Progenitor cell of endocrine pancreas (in vitro differentiated cells): ENCODE results near the gene DMRTB1. TPM values are rescaled to one million over a fixed set of nuclear protein-coding genes. Genes with fewer than 3 reads are reported as not detected.

ENCODE experiments used
- DNase-seq: peaks from one replicate; pipeline ENCODE4 v3.0.0; 2021; ENCODE audit warnings: low spot score; ENCODE audit not compliant: unreplicated experiment
- H3K27ac Mint-ChIP-seq: 2 replicates; pipeline ENCODE4 v1.8.0; 2021; ENCODE audit warnings: mild to moderate bottlenecking, moderate library complexity, mixed read lengths
- H3K27me3 Mint-ChIP-seq: 2 replicates; pipeline ENCODE4 v1.8.0; 2021; ENCODE audit warnings: mixed read lengths
- H3K36me3 Mint-ChIP-seq: 2 replicates; pipeline ENCODE4 v1.8.0; 2022; ENCODE audit warnings: mixed read lengths; ENCODE audit not compliant: insufficient read depth
- H3K4me1 Mint-ChIP-seq: 2 replicates; pipeline ENCODE4 v1.8.0; 2021; ENCODE audit warnings: low read depth, mixed read lengths
- H3K4me3 Mint-ChIP-seq: 2 replicates; pipeline ENCODE4 v1.8.0; 2021; ENCODE audit warnings: low read depth, mild to moderate bottlenecking, moderate library complexity, mixed read lengths
- H3K9me3 Mint-ChIP-seq: 2 replicates; pipeline ENCODE4 v1.8.0; 2021; ENCODE audit warnings: low read depth, mixed read lengths
- CTCF ChIP-seq: fragments of 200-600 bp; sonication (generic); IDR thresholded peaks from one replicate; pipeline ENCODE4 v1.5.0; 2021; ENCODE audit warnings: antibody characterized with exemption, mild to moderate bottlenecking; ENCODE audit not compliant: unreplicated experiment
- total RNA-seq: library from RNA; stranded (reverse); gene quantifications from 2 replicates; pipeline ENCODE4 v1.2.1, GENCODE V29; 2021

The DMRTB1 gene
- total RNA-seq, 1 donor from 2014 or later: not detected

GRCh38 chr1:53482441-53483153, 23.4 kb downstream of the DMRTB1 start:
- Mint-ChIP-seq H3K4me3 (no peak overlapping the region), H3K27ac (no peak overlapping the region), H3K36me3 (no peaks in the 10 kb centered on the region), H3K9me3 (no peaks in the 10 kb centered on the region), H3K4me1 (no peaks in the 10 kb centered on the region), H3K27me3 (peaks cover 41% of the 10 kb centered on the region)
- no peak for DNase-seq
- no peak for TF ChIP-seq CTCF

- H3K36me3 Mint-ChIP-seq: no peaks in the 10 kb centered on the region
- H3K27me3 Mint-ChIP-seq: peaks cover 42% of the 10 kb centered on the region
- H3K4me1 Mint-ChIP-seq: no peaks in the 10 kb centered on the region
- no peak overlapping the region for H3K27ac Mint-ChIP-seq
- no peak for DNase-seq
- TF ChIP-seq CTCF: no peak
- no peak overlapping the region for H3K4me3 Mint-ChIP-seq
- H3K9me3 Mint-ChIP-seq: no peaks in the 10 kb centered on the region
Measured at GRCh38 chr1:53483170-53483569, 24.0 kb downstream of the DMRTB1 start.

GRCh38 chr1:53483656-53484055, 24.5 kb downstream of the DMRTB1 start:
- H3K27ac Mint-ChIP-seq: no peak overlapping the region
- H3K4me3 Mint-ChIP-seq: no peak overlapping the region
- TF ChIP-seq CTCF: no peak
- no peak for DNase-seq
- H3K36me3 Mint-ChIP-seq: no peaks in the 10 kb centered on the region
- H3K9me3 Mint-ChIP-seq: no peaks in the 10 kb centered on the region
- H3K4me1 Mint-ChIP-seq: no peaks in the 10 kb centered on the region
- H3K27me3 Mint-ChIP-seq: peaks cover 44% of the 10 kb centered on the region

GRCh38 chr1:53484705-53485477, 25.7 kb downstream of the DMRTB1 start:
- TF ChIP-seq CTCF: no peak
- DNase-seq: no peak
- H3K27ac Mint-ChIP-seq: no peak overlapping the region

DNA sequence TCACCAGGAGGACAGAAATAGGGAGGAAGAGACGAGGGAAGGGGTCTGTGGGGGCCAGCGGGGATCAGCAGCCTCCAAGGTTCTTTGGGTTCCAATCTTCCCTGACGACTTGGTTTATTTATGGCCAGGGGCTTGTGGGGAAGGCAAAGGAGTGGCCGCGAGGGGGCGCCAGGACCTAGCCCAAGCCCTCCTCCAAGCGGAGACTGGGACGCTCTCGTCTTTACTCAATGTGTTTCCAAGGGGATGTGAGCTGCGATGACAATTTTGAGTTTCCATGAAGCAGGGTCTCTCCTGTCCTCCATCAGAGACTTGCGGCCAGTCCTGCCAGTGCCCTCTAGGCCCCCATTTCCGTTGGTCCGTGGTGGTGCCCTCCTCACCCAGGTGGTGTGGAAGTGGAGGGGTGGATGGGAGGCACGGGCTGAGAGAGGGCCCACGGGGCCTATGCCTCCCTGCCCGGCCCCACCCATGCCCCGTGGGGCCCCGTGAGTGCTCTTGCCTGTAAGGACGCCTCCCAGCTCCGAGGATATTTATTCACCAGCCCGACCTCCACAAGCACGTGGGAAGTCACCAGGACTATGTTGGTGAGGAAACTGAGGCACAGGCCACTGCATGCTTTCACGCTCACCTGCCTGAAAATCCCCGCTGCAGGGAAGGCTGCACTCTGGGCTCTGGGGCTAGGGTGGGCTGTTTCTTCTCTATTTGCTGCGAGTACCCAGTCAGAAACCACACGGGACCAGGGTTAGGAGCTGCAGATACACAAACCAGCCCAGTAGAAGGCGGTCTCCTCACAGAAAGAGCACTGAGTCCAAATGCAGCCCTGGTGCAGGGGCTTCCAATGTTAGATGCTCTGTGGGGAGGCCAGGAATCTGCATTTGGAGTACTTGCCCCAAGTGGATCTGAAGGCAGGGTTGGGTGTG, 26.5 kb downstream of the DMRTB1 start:
- TF ChIP-seq CTCF: peak; percentile 96
- peaks cover 3% of the 10 kb centered on the region for H3K9me3 Mint-ChIP-seq
- H3K27me3 Mint-ChIP-seq: peaks cover 49% of the 10 kb centered on the region
- no peaks in the 10 kb centered on the region for H3K4me1 Mint-ChIP-seq
- H3K27ac Mint-ChIP-seq: no peak overlapping the region
- peaks cover 2% of the 10 kb centered on the region for H3K36me3 Mint-ChIP-seq
- DNase-seq: peak; percentile 80
- H3K4me3 Mint-ChIP-seq: no peak overlapping the region

More at GRCh38 chr1:53484705-53485477, 25.7 kb downstream of the DMRTB1 start:
- peaks cover 47% of the 10 kb centered on the region for H3K27me3 Mint-ChIP-seq
- no peaks in the 10 kb centered on the region for H3K36me3 Mint-ChIP-seq
- H3K4me1 Mint-ChIP-seq: no peaks in the 10 kb centered on the region
- no peak overlapping the region for H3K4me3 Mint-ChIP-seq
- H3K9me3 Mint-ChIP-seq: peaks cover 3% of the 10 kb centered on the region
